Activated naive CD4-positive, alpha-beta T cell treated with anti-CD3 and anti-CD28 coated beads, Interleukin-2, amount 50 U/mL, for 72 hours (primary cell): ENCODE results near the gene KCNIP1. TPM values are rescaled to one million over a fixed set of nuclear protein-coding genes. Genes with fewer than 3 reads are reported as not detected.
"Not testable (repeated sequence)": the region's sequence is repeated elsewhere in the genome, so short reads cannot be mapped to it uniquely, and the experiment has no call there.

ENCODE experiments used
- ATAC-seq, 2 donors: fragments of 150-1000 bp; cut with Tn5 transposase; 2 replicates each; pipeline ENCODE4 v1.10.0; 2021; ENCODE audit warnings: mild to moderate bottlenecking in 2 of 2, moderate library complexity in 2 of 2
- DNase-seq, 2 donors: peaks; one replicate each; pipeline ENCODE4 v3.0.0; 2021 to 2022; ENCODE audit warnings: low spot score in 2 of 2
- H3K27ac Mint-ChIP-seq, 2 donors: one replicate each; pipeline ENCODE4 v1.8.0; 2022; ENCODE audit warnings: mild to moderate bottlenecking in 2 of 2, mixed read lengths in 2 of 2
- H3K36me3 Mint-ChIP-seq, 2 donors: one replicate each; pipeline ENCODE4 v1.8.0; 2022; ENCODE audit warnings: mixed read lengths in 2 of 2
- H3K9me3 Mint-ChIP-seq, 2 donors: one replicate each; pipeline ENCODE4 v1.8.0; 2022; ENCODE audit warnings: mixed read lengths in 2 of 2
- total RNA-seq, 2 donors: library from RNA; stranded (reverse); gene quantifications; one replicate each; pipeline ENCODE4 v1.2.3, GENCODE V29; 2022

The KCNIP1 gene
- total RNA-seq, 2 donors from 2014 or later = not detected

DNA sequence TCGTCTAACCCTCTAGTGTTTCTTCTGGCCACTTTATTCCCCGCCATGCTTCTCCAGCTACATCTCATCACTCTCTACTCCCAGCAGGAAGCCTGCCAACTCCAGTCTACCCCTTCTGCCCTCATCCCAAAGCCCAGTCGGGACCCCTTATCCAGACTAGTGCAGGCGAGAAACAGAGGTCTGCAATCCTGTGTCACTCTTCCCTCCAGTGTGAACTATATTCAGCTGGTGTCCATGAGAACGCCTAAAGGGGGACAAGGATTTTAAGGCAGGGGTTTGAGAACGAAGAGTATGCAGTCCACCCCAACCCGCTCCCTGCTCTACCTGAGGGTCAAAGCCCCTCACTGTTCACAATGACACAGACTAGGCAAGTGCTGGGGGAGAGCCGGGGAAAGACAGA is 238.0 kb downstream of the KCNIP1 start:
- H3K9me3 Mint-ChIP-seq = no peaks in the 10 kb centered on the region
- no peaks in the 10 kb centered on the region for H3K36me3 Mint-ChIP-seq
- ATAC-seq (no peak), DNase-seq (no peak)
- H3K27ac Mint-ChIP-seq = no peak overlapping the region

- DNase-seq (no peak), ATAC-seq (no peak)
- H3K36me3 Mint-ChIP-seq = no peaks in the 10 kb centered on the region
- H3K9me3 Mint-ChIP-seq = no peaks in the 10 kb centered on the region
- H3K27ac Mint-ChIP-seq = no peak overlapping the region
These were observed 240.0 kb downstream of the KCNIP1 start for GRCh38 chr5:170743876-170744212.

DNA sequence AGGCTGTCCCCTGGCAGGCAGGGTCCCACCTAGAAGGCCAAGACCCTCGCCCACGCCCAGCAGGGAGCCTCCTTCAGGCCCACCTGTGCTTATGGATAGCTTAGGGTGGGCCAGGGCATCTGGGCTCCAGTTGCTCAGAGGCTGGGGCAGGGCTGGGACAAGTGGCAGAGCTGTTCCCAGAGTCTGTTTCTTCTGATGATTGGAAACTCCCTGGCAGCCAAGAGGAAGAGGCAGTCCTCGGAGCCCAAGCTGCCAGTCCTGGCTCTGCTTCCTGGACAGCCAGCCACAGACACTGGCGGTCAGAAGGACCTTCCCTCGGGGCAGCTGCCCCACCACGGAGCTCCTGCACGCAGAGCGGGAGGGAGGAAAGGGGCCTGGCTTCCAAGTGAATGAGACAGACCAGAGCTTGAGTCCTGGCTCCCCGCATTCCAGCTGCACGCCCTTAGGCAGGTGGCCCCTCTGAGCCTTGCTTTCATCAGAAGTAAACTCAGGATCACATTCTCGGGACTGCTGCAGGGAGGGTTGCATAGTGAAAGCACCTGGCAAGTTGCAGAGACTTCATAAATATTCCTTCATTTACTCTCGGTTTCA is 241.8 kb downstream of the KCNIP1 start:
- Mint-ChIP-seq H3K36me3 (no peaks in the 10 kb centered on the region), H3K9me3 (no peaks in the 10 kb centered on the region), H3K27ac (no peak overlapping the region)
- ATAC-seq (no peak), DNase-seq (no peak)

- Mint-ChIP-seq H3K36me3 (no peaks in the 10 kb centered on the region), H3K27ac (no peak overlapping the region), H3K9me3 (no peaks in the 10 kb centered on the region)
- ATAC-seq (no peak), DNase-seq (no peak)
These were observed 242.5 kb downstream of the KCNIP1 start for GRCh38 chr5:170746075-170746960.

DNA sequence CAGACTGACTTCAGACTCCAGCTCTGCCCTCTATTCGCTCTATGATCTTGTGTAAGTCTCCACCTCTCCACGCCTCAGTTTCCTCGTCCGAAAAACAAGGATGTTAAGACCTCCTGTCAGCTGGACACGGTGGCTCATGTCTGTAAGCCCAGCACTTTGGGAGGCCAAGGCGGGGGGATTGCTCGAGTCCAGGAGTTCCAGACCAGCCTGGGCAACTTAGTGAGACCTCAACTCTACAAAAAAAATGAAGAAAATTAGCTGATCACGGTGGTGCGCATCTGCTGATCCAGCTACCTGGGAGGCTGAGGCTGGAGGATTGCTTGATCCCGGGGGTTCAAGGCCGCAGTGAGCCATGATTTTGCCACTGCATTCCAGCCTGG is 243.1 kb downstream of the KCNIP1 start:
- no peaks in the 10 kb centered on the region for H3K9me3 Mint-ChIP-seq
- ATAC-seq (no peak), DNase-seq (no peak)
- no peak overlapping the region for H3K27ac Mint-ChIP-seq
- no peaks in the 10 kb centered on the region for H3K36me3 Mint-ChIP-seq

DNA sequence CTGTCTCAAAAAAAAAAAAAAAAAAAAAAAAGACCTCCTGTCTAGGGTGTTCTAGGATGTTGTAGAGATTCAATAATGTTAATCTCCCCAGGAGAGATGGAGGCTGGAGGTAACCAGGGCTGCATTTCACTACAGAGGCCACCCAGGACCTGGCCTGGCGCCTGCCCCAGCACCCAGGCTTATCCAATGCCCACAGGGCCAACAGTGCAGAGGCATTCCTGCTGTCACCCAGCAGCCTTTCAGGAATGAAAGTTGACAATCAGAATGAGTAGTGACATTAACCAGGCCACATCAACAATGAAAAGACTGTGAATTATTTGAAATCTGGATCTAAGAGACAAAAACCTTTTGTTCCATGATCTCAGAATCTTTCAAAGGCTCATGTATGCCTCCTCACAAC is 243.5 kb downstream of the KCNIP1 start:
- Mint-ChIP-seq H3K27ac (no peak overlapping the region), H3K36me3 (no peaks in the 10 kb centered on the region), H3K9me3 (no peaks in the 10 kb centered on the region)
- no peak for ATAC-seq
- DNase-seq = no peak

DNA sequence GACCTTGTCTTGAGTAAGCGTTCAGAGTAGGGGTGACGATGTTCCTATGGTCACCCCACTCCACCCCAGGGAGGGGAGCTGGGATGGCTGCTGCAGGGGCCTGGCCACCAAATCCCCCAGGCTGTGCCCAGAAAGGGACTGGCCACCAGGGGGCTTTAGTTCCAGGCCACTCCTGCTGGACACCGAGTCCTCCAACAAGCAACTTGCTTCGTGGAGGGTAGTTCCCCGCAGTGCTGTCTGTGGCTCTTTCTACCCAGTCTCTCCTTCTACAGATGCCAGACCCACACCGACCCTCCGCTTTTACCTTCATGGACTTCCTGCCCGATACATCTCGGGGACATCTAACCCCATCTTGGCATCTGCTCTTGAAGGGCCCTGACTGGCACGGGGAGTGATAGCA is 244.0 kb downstream of the KCNIP1 start:
- no peak for ATAC-seq
- Mint-ChIP-seq H3K27ac (no peak overlapping the region), H3K36me3 (no peaks in the 10 kb centered on the region), H3K9me3 (no peaks in the 10 kb centered on the region)
- DNase-seq = no peak

DNA sequence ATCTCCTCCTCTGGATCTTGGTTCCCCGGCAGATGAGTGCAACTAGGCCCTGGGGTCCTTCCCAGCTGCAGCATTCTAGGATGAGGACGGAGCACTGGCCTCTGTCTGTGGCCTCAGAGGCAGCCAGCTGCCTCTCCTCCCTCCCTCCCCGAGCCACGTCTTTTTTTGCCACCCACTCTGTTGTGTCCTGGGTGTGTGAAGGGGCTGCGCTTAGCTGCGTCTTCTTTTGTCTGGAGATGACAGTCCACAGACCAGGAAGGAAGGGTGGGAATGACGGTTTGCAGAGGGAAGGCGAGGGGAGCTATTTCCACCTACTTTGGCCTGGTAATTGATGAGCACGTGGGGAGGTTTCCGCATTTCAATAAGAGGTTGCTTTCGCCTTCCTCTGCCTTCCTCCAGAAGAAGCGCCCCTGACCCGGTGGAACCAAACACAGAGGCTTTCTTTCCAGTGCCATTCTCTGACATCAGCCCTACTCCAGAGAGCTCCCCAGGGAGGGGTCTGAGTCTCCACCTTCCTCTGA is 245.2 kb downstream of the KCNIP1 start:
- no peak for ATAC-seq
- no peaks in the 10 kb centered on the region for H3K9me3 Mint-ChIP-seq
- no peak for DNase-seq
- H3K27ac Mint-ChIP-seq = no peak overlapping the region
- H3K36me3 Mint-ChIP-seq = no peaks in the 10 kb centered on the region

DNA sequence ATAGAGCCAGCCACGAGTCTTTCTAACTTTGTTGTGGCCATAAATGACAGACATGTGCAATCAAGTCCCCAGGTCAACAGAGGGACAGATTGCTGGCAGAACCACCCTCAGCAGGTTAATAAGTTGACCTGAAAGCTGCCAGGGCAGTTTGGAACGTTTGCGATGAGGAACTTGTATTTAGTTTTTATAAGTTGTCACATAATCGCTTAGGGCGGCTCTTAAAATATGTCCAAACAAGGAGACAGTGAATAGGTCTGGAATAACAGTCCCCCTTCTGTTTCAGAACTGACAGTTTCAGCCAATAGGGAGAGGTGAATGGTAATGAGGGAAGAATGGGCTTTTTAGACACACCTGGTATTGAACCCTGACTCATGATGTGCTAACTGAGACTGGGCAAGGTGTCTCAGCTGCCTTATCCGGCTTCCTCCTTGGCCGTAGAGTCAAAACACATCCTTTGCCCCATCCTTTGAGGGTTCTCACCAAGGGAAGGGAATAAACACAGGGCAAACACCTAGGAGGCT is 246.2 kb downstream of the KCNIP1 start:
- H3K27ac Mint-ChIP-seq = no peak overlapping the region
- no peaks in the 10 kb centered on the region for H3K9me3 Mint-ChIP-seq
- H3K36me3 Mint-ChIP-seq = no peaks in the 10 kb centered on the region
- DNase-seq = no peak
- ATAC-seq = no peak

- no peaks in the 10 kb centered on the region for H3K36me3 Mint-ChIP-seq
- no peak for ATAC-seq
- no peak overlapping the region for H3K27ac Mint-ChIP-seq
- DNase-seq = no peak
- no peaks in the 10 kb centered on the region for H3K9me3 Mint-ChIP-seq
These were observed 247.0 kb downstream of the KCNIP1 start for GRCh38 chr5:170750791-170751190.

DNA sequence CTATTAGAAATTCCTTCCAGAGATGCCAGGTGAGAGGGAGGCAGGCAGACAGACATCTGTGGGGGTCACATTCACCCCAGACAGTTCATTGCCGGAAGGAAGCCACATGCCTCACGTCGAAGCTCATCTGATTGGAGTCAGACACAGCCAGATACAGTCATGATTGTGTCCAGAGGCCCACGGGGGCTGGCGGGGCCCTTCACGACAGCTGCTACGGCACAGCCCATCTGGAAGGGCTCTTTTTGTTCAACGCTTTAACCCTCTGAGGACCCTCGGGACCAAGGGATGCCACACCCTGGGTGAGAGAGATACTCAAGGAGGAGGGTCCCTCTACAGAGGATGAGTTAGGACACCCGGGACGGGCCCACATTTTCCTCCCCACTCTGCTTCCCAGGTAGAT is 247.8 kb downstream of the KCNIP1 start:
- ATAC-seq (no peak), DNase-seq (no peak)
- Mint-ChIP-seq H3K36me3 (no peaks in the 10 kb centered on the region), H3K9me3 (no peaks in the 10 kb centered on the region), H3K27ac (no peak overlapping the region)

- H3K36me3 Mint-ChIP-seq = no peaks in the 10 kb centered on the region
- no peaks in the 10 kb centered on the region for H3K9me3 Mint-ChIP-seq
- DNase-seq (no peak), ATAC-seq (no peak)
- no peak overlapping the region for H3K27ac Mint-ChIP-seq
These were observed 248.7 kb downstream of the KCNIP1 start for GRCh38 chr5:170752257-170753215.

DNA sequence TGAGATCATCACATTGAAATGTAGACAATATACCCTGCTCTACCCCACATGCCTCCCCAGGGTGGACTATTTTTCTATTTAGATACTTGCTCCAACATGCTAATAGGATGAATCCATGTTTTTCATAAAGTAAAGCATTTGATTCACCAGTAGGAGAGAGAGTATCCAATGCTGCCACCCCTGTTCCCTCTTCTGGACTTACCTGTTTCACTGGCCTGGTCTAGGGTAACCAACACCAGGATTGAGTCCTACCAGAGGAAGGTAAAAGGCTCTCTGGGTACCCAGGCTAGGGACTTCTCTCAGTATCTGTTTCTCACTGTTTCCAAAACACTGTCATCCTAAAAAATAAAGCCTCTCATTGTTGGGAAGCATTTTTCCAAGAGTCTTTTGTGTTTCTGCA is 249.5 kb downstream of the KCNIP1 start:
- no peak for ATAC-seq
- H3K36me3 Mint-ChIP-seq = no peaks in the 10 kb centered on the region
- no peaks in the 10 kb centered on the region for H3K9me3 Mint-ChIP-seq
- H3K27ac Mint-ChIP-seq = no peak overlapping the region
- DNase-seq = no peak

- H3K27ac Mint-ChIP-seq, DNase-seq, H3K9me3 Mint-ChIP-seq, ATAC-seq, H3K36me3 Mint-ChIP-seq: not testable (repeated sequence)
These were observed 250.7 kb downstream of the KCNIP1 start for GRCh38 chr5:170754508-170754907.

- no peak for DNase-seq
- Mint-ChIP-seq H3K36me3 (no peaks in the 10 kb centered on the region), H3K27ac (no peak overlapping the region), H3K9me3 (no peaks in the 10 kb centered on the region)
- ATAC-seq = no peak
These were observed 252.0 kb downstream of the KCNIP1 start for GRCh38 chr5:170755679-170756456.

DNA sequence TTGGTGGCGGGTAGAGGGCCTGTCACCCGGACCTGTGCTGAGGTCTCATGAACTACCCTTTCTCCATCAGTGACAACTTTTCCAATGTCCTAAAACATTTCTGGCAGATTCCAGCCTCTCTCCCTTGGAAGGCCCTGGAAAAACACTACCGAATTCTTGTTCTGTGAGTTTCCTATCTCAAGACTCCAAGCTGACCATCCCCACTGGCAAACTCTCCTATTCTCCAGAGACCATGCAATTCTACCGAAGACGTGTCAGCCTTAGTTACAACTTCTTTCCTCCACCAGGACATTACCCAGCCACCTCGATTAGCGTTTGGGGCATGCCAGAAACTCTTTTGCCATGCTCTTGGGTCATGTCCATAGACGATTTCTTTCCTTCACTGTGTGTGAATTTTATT is 252.9 kb downstream of the KCNIP1 start:
- Mint-ChIP-seq H3K36me3 (no peaks in the 10 kb centered on the region), H3K9me3 (no peaks in the 10 kb centered on the region), H3K27ac (no peak overlapping the region)
- DNase-seq (no peak), ATAC-seq (no peak)
